DMS153 treated with DMSO at 0.1 percent for 48 hours (cell line): ENCODE data around the gene C1R.
"Not testable (repeated sequence)": the region's sequence is repeated elsewhere in the genome, so short reads cannot be mapped to it uniquely, and the experiment has no call there.

Experiments
- DNase-seq: peaks from one replicate; lab custom pipeline; 2025; ENCODE audit not compliant: unreplicated experiment; lab: John Stamatoyannopoulos, UW

C1R gene

DNA sequence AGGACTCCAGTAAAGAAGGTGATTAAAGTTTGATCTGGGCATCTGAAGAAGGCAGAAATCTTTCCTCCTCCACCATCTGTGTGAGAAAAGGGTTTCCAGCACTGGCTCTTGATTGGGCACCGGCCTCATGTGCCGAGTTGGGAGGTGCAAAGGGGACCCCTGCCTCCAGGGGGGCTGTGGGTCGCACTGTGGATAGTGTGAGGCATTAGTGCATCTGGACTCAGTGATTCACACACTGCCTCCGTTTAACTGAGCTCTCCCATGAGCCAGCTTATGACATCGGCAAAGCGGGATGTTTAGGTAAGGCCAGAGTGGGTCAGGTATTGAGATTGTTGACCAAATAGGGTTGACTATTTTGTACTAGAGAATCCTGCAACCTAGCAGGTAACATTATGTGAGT lies 22.9 kb downstream of the C1R start:
- no peak for DNase-seq

DNA sequence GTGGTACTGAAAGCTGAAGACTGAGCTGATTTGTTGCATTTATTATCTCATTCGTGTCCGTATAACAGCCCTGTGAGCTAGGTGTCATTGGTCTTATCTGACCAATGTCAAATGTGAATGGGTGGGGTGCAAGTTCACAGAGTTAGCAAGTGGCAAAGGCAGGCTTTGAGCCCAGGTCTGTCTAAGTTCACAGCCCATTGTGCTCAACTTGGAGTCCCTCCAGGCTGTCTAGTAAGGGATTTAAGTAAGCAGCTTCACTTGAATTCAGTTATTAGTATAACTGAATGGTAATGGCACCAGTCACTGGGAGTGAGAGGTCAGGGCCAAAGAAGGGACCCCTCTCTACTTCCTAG lies 23.3 kb downstream of the C1R start:
- DNase-seq, result no peak

DNA sequence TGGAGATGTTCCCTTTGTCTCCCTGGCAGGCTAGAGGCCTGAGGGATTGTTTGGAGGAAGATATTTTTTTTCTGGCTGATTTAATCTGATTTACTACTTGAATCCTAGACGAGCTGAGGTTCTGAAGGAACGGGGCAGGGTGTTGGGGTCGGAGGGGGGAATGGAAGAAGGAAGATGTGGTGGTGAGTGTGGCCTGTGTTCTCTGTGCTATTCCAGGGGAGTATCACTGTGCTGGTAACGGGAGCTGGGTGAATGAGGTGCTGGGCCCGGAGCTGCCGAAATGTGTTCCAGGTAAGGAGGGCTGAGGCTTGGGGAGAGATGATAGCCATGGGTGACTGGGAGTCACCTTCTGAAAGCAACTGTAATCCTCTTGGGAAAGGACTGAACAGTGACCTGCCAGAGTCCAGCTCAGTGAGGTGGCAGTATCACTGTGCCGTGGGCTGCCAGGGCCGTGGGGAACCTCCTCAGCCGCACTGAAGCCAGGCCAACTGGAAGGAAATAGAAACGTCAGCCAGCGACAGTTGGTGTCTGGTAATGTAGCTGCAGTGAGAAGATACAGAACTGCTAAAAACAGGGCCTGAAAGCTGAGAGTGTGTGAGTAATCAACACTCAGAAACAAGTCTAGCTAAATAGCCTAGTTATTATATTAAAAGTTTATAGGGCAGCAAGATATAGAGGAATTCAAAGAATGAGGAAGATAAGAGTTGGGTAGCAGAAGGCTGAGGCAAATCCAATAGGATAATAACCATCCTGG lies 23.8 kb downstream of the C1R start:
- no peak for DNase-seq

DNA sequence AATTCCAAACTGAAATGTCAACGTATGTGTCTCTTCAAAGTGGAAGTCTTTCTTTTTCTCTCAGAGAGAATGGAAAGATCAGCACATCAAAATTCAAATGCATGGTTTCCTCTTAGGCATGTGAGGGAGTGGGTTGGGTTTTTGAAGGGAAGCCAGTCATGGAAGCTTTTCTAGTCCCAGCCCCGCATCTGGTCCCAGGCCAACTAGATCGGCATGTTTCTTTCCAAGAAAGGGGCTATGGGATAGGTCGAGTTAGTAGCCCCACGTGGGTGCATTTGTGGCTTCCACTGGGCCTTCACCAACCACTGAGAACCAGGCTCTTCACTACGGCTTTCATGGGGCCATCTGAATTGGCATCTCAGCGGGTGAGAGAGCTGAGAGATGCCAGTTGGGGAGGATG lies 25.1 kb downstream of the C1R start:
- no peak for DNase-seq

DNA sequence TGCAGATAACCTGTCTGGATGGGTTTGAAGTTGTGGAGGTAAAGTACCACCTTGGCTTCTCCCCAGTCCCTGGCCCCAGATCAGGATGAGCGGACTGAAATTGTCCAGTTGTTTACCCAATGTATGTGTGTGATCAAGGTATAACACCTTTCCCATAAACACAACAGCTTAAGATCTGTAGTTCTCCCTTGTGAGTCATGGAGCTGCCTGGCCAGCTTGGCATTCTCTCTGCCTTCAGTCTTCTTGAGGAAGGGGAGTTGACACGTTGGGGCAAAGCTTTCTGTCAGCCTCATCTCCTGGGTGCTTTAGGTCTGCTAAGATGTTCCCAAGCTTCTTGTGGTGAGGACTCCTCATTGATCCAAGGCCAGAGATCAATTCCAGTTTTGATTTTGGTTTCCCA lies 25.6 kb downstream of the C1R start:
- no peak for DNase-seq

DNA sequence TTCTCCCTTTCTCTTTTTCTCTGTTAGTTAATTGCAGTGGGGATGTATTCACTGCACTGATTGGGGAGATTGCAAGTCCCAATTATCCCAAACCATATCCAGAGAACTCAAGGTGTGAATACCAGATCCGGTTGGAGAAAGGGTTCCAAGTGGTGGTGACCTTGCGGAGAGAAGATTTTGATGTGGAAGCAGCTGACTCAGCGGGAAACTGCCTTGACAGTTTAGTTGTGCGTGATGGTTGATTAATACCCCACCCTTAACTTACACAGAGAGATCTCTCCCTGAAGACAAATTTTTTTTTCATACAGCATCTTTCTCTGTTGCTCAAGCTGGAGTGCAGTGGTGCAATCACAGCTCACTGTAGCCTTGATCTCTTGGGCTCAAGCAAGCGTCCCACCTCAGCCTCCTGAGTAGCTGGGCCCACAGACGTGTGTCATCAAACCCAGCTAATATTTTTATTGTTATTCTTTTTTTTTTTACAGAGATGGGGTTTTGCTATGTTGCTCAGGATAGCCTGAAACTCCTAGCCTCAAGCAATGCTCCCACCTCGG lies 27.1 kb downstream of the C1R start:
- no peak for DNase-seq

DNA sequence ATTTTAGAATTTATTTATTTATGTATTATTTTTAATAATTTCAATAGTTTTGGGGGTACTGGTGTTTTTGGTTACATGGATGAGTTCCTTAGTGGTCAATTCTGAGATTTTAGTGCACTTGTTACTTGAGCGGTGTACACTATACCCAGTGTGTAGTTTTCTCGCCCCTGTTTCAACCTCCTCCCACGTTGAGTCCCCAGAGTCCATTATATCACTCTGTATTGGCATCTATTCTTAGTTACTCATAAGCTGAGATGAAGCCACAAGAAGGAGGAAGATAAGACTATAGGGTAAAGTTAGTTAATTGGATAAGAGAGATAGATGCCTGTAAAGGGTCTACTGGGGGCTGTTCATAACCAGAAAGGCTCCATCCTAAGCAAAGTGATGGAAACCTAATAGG lies 27.7 kb downstream of the C1R start:
- DNase-seq, result no peak

DNA sequence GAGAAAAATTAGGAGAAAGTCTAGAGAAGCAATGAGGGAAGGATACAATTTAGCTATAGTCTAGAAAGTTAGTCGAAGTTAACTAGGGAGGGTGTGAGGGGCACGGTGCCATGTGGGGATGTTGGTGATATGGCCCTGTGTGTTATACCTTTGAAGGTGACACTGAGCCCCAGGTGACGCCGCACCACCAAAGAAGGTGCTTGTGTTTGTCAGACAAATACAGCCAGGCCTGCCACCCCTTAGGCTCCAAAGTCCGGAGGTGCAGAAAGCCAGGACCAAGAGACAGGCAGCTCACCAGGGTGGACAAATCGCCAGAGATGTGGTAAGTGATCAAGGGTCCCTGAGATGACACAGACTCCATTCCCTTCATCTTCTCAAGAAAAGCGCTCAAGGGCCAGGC lies 30.6 kb downstream of the C1R start:
- DNase-seq, result no peak

DNA sequence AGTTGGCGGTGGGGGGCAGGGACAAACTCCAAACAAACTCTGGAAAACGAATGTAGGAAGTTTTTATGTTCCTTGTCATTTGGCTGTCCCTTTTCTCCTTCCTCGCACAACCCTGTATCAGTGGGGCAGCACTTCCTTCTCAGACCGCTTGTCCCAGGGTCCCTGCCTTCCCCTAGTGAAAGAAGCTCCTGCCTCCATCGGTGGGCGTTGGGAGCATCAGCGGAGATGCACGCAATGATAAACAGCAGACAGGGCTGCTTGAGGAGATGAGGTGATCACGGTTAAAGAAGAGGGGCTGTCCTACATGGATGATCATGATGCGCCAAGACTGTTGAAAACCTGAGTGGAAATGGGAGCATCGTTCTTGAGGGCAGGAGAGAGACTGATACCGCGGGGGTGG lies 31.1 kb downstream of the C1R start:
- no peak for DNase-seq

DNA sequence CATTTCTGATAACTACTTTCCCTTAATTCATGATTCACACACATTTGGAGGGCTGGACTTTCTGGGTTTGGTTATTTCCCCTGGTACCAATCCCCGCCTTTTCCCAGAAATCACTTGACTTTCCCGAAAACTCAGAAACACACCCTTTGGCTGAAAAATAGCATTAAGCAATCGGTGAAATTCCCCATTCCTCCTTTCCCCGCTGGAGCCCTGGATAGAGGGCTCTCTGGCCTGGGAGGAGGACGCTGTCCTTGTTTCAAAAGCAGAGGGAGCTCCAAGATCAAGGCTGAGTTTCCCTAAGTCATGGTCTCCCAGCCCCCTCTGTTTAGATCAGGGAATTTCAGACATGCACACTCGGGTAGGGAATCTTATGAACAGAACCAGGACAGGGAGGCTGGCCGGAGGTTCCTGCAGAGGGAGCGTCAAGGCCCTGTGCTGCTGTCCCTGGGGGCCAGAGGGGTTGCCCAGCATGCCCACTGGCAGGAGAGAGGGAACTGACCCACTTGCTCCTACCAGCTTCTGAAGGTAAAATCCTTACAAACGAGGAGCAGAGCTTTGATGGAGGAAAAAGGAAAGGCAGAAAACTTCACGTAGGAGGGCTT lies 31.8 kb downstream of the C1R start, which contains the start of gene C1S:
Gene C1S, plus strand, starts transcription at position 366 of the 602 bp plus-strand sequence. CDS start 1,195 bp downstream, outside the sequence.
- no peak for DNase-seq

DNA sequence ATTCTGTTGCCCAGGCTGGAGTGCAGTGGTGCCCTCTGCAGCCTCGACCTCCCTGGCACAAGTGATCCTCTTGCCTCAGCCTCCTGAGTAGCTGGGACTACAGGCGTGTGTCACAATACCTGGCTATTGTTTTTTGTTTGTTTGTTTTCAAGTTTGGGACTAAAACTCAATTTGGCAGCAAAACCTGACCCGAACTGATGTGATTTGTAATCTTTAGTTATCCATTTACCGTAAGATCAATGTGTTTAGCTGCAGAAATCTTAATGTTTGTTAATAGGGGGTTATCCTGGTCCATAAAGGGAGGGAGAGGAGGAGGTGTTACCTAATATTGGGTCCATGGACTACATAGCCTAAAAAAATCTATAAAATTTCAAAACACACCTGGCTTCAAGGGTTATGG lies 32.5 kb downstream of the C1R start:
- no peak for DNase-seq

DNA sequence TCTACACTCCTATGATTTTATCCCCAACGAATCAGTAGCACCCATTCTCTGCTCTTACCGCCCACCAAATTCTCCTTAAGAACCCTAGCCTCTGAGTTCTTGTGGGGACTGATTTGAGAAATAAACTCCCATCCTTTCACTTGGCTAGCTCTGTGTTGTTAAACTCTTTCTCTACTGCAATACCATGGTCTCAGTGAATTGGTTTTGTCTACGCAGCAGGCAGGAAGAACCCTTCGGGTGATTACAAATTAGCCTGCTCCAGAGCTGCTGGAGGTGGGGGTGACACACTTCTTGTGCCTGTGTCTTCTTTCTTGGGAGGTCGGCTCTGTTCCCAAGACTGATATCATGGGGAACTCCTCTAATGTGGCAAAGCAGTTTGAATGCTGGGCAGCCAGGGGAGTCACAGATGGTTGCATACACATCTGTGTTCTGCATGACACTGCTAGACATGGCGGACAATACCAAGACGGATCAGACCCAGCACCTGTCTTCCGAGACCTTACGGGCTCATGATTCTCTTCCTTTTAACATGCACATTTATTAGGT lies 33.3 kb downstream of the C1R start:
- DNase-seq, result no peak

DNA sequence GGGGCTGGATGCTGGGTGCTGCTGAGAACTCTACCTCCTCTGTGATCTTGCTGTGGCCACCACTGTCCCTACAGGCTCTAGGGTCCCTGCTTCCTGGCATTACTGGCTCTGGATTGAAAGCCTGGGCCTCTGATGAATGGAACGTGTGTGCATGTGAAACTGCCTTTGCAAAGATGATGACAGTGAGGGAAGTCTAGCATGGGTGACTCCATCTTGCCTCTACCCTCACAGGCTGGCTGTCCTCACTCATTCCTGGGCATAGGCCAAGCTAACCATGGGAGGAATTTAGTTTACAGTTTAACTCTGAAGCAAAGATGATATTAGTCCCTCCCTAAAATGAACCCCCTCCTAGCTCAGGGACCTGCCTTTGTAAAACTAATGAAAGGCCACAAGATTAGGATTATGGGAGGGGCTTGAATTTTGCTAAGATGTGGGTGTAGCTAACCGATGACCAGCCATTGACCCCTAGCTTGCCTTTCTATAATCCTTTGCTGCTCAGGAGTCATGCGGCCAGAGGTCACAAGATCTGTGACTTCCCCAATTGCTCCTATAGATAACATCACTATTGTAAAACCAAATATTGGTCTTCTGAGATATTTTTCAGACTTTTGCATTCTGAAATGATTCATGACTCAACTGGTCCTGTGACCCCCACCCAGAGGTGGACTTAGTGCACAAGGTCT lies 33.9 kb downstream of the C1R start:
- DNase-seq, result no peak

DNA sequence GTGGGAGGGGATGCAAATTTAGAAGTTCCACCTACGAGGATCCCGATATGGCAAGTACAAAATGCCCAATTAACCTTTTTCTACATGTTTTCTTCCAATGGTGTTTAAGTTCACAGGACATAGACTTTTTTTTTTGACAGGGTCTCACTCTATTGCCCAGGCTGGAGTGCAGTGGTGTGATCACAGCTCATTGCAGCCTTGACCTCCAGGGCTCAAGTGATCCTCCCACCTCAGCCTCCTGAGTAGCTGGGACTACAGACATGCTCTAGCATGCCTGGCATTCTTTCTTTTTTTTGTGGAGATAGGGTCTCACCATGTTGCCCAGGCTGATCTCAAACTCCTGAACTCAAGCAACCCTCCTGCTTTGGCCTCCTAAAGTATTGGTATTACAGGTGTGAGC lies 36.5 kb downstream of the C1R start:
- DNase-seq, result not testable (repeated sequence)

DNA sequence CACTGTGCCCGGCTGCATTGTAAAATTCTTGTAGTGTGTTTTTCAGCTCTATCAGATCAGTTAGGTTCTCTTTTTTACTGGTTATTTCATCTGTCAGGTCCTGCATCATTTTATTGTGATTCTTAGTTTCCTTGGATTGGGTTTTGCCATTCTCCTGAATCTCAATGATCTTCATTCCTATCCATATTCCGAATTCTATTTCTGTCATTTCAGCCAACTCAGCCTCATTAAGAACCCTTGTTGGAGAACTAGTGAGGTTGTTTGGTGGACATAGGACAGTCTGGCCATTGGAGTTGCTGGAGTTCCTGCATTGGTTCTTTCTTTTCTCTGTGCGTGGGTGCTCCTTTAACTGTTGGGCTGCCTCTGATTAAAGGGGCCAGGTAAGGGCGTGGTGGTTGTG lies 37.3 kb downstream of the C1R start:
- DNase-seq, result no peak

DNA sequence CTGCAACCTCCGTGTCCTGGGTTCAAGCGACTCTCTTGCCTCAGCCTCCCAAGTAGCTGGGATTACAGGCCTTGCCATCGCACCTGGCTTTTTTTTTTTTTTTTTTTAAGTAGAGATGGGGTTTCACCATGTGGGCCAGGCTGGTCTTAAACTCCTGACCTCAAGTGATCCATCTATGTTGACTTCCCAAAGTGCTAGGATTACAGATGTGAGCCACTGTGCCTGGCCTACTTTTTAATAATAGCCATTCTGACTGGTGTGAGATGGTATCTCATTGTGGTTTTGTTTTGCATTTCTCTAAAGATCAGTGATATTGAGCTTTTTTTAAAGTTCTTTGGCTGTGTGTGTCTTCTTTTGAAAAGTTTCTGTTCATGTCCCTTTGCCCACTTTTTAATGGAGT lies 42.3 kb downstream of the C1R start:
- not testable (repeated sequence) for DNase-seq

DNA sequence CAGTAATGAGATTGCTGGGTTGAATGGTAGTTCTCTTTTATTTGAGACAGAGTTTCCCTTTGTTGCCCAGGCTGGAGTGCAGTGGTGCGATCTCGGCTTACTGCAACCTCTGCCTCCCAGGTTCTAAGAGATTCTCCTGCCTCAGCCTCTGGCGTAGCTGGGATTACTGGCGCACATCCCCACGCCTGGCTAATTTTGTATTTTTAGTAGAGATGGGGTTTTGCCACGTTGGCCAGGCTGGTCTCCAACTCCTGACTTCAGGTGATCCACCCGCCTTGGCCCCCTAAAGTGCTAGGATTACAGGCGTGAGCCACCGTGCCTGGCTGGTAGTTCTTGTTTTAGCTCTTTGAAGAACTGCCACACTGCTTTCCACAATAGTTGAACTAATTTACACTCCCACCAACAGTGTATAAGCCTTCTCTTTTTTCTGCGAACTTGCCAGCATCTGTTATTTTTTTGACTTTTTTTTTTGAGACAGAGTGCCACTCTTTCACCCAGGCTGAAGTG lies 42.7 kb downstream of the C1R start:
- not testable (repeated sequence) for DNase-seq

DNA sequence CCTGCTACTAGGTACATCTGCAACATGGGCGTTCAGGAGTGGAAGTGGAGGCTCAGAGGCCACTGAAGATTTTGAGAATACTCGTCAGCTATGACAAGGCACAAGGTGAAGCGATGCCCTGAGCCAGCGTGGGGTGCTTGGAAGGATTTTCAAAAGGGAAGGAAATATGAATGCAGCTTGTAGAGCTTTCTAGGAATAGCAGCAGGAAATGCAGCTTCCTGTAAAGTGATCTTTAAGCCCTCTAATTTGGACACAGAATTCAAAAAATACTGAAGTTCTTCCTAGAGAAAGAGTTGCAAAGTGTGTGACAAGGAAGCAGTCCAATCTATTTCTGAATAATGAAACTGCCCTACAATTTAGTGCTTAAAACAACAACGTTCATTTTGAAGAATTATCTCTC lies 44.9 kb downstream of the C1R start:
- no peak for DNase-seq

DNA sequence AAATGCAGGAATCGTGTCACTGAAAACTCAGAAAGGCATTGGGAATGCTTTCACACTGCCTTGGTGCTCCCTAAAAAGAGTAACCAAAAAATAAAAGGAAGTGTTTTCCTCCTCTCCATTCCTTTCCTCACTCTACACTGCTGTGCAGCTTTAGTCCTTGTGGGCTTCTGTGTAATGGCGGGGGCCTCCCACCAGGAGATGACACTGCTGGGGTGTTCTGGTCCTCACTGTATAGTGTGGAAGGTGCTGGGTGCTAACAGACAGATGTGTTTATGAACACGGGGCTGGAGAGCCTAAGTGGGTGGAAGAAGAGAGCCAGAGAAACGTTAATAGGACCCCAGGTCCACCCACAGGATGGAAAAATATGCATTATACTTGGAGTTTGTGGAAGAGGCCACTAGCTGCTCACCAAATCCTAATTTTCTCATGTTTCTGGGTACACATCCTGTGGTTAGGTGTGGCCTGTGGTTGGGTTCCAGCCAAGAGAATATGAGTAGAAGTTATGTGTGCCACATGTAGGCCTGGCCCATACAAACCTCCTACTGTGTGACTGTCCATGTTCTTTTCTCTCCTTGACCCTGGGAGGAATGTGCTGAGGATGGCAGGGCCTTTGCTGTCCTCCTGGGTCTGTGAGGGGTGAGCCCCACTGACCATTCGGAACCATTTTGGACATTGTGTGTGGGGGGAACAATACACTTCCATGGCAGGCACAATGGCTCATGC lies 45.7 kb downstream of the C1R start:
- no peak for DNase-seq

DNA sequence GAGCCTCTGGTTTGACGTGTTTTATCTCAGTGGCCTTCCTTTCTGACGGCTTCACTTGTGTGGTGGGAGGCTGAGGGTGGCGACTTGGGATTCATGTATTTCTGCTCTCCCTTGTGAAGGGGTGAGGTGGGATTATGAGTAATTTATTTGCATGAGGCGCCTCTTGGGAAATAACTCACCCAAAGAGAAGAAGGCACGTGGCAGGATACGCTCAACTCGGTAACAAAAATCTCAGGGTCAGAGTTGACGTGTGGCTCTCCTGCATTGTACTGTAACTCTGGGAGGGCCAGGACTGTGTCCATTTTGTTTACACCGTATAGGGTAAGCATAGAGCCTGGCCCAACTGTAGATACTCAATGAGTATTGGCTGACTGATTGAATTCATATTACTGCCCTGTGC lies 46.3 kb downstream of the C1R start:
- DNase-seq, result no peak

DNA sequence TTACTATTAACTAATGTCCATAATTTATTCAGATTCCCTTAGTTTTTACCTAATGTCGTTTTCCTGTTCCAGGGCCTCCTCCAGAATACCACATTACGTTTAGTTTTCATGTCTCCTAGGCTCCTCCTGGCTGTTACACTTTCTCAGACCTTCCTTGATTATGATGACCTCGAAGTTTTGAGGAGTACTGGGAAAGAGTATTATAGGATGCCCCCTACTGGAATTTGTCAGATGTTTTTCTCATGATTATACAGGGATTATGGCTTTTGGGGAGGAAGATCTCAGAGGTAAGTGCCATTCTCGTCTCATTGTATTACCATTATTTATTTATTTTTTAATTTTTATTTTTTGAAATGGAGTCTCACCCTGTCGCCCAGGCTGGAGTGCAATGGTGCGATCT lies 49.4 kb downstream of the C1R start:
- no peak for DNase-seq
